Tibial nerve (tissue), 4 donors: Measurements from ENCODE around the gene YDJC. TPM values are rescaled to one million over a fixed set of nuclear protein-coding genes. Genes with fewer than 3 reads are reported as not detected.
"Not testable (repeated sequence)": the region's sequence is repeated elsewhere in the genome, so short reads cannot be mapped to it uniquely, and the experiment has no call there.

Experiments used
- DNase-seq, 2 donors: peaks; one replicate each; pipeline ENCODE4 v3.0.0-alpha.2; 2019; ENCODE audit warnings: low spot score in 2 of 2
- H3K27ac ChIP-seq, 4 donors: fragments of 200-600 bp; sonication (generic) in 3 of 4; one replicate each; pipeline ENCODE4 v1.5.1; 2017 to 2019; ENCODE audit warnings: mild to moderate bottlenecking in 1 of 4
- H3K27me3 ChIP-seq, 2 donors: fragments of 200-600 bp; sonication (generic) in 1 of 2; one replicate each; pipeline versions ENCODE4 v1.5.1 to v1.6.0; 2017 to 2019
- H3K36me3 ChIP-seq, 3 donors: fragments of 200-600 bp; sonication (generic); one replicate each; pipeline ENCODE4 v1.5.1; 2018 to 2019
- H3K4me1 ChIP-seq, 4 donors: fragments of 200-600 bp; sonication (generic) in 3 of 4; one replicate each; pipeline ENCODE4 v1.5.1; 2017 to 2019
- H3K4me3 ChIP-seq, 4 donors: fragments of 200-600 bp; sonication (generic) in 3 of 4; one replicate each; pipeline ENCODE4 v1.5.1; 2017 to 2019; ENCODE audit warnings: mild to moderate bottlenecking in 1 of 4, moderate library complexity in 1 of 4
- H3K9me3 ChIP-seq, 4 donors: fragments of 200-600 bp; sonication (generic) in 3 of 4; one replicate each; pipeline ENCODE4 v1.5.1; 2017 to 2019
- EP300 ChIP-seq, 2 donors: sonication (generic); formaldehyde crosslinking; IDR thresholded peaks; one replicate each; pipeline ENCODE4 v1.6.1; 2017; ENCODE audit warnings: antibody characterized with exemption in 2 of 2, mild to moderate bottlenecking in 1 of 2
- POLR2A ChIP-seq, 2 donors: fragments of 450-650 bp; IDR thresholded peaks; one replicate each; pipeline ENCODE4 v1.6.1; 2017; ENCODE audit warnings: antibody characterized with exemption in 2 of 2, mild to moderate bottlenecking in 2 of 2, moderate library complexity in 2 of 2
- WGBS, 2 donors: methylation state at CpG; one replicate each; pipeline ENCODE4 v1.1.5; 2018; 5-methylcytosine and 5-hydroxymethylcytosine counted together
- total RNA-seq, 4 donors: library from RNA; depleted of rRNA; stranded (reverse); fragments of >200 nt; gene quantifications; one replicate each; pipeline ENCODE4 v1.1.0, GENCODE V29; 2016
- TF ChIP-seq, protein P1 (sequence below), 5 experiments: fragments of 200-600 bp in 3 of 5; fragments of 450-650 bp in 2 of 5; sonication (generic) in 3 of 5; IDR thresholded peaks; one replicate each; pipeline ENCODE4 v1.5.1; 2016 to 2019; ENCODE audit warnings: antibody characterized with exemption in 5 of 5, mild to moderate bottlenecking in 3 of 5, moderate library complexity in 2 of 5

Gene YDJC
- total RNA-seq, 4 donors from 2014 or later, result 28.0 to 61.2 (median 36.0) TPM

DNA sequence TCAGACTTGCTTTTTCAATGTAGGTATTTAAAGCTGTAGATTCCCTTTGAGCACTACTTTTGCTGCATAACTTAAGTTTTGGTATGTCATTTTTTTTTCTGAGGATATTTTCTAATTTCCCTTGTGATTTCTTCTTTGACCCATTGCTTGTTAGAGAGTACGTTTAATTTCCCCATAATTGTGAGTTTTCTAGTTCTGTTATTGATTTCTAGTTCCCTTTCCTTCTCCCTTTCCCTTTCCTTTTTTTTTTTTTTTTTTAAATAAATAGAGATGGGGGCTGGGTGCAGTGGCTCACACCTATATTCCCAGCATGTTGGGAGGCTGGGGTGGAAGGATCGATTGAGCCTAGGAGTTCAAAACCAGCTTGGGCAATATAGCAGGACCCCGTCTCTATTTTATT lies 31.5 kb downstream of the YDJC start:
- Histone ChIP-seq H3K27ac (no peak overlapping the region), H3K4me3 (no peak overlapping the region), H3K9me3 (no peaks in the 10 kb centered on the region), H3K4me1 (peaks cover 0 to 32% (median 2%) of the 10 kb centered on the region in 4 donors), H3K36me3 (peaks cover 3 to 43% (median 6%) of the 10 kb centered on the region in 3 donors), H3K27me3 (no peaks in the 10 kb centered on the region)
- WGBS, 2 donors, result 86 to 87% methylated on average over 3 of the region's 3 CpGs
- no peak for DNase-seq
- TF ChIP-seq, protein P1, sequence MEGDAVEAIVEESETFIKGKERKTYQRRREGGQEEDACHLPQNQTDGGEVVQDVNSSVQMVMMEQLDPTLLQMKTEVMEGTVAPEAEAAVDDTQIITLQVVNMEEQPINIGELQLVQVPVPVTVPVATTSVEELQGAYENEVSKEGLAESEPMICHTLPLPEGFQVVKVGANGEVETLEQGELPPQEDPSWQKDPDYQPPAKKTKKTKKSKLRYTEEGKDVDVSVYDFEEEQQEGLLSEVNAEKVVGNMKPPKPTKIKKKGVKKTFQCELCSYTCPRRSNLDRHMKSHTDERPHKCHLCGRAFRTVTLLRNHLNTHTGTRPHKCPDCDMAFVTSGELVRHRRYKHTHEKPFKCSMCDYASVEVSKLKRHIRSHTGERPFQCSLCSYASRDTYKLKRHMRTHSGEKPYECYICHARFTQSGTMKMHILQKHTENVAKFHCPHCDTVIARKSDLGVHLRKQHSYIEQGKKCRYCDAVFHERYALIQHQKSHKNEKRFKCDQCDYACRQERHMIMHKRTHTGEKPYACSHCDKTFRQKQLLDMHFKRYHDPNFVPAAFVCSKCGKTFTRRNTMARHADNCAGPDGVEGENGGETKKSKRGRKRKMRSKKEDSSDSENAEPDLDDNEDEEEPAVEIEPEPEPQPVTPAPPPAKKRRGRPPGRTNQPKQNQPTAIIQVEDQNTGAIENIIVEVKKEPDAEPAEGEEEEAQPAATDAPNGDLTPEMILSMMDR (IDR thresholded peaks at IDR 0.05), result no peak
- no peak for TF ChIP-seq POLR2A (IDR thresholded peaks at IDR 0.05)
- no peak for TF ChIP-seq EP300 (IDR thresholded peaks at IDR 0.05)

DNA sequence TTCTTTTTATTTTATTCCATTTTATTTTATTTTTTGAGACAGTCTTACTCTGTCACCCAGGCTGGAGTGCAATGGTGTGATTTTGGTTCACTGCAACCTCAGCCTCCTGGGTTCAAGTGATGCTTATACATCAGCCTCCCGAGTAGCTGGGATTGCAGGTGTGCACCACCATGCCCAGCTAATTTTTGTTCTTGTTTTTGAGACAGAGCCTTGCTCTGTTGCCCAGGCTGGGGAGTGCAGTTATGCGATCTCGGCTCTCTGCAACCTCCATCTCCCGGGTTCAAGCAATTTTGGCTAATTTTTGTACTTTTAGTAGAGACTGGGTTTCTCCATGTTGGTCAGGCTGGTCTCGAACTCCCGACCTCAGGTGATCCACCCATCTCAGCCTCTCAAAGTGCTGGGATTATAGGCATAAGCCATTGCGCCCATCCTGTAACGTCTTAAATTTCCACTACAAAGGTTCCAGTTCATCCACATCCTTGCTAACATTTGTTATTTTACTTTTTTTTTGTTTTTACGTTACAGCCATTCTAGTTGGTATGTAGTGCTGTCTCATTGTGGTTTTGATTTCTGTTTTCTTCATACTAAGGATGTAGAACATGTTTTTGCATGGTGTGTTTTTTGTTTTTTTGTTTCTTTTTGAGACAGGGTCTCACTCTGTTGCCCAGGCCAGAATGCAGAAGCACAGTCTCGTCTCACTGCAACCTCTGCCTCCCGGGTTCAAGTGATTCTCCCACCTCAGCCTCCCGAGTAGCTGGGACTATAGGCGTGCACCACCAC lies 33.3 kb downstream of the YDJC start:
- not testable (repeated sequence) for DNase-seq, H3K27me3 ChIP-seq, H3K4me3 ChIP-seq, H3K9me3 ChIP-seq, H3K27ac ChIP-seq
- H3K4me1 ChIP-seq, result peaks cover 0 to 39% (median 6%) of the 10 kb centered on the region in 4 donors
- WGBS, 2 donors, result 94 to 95% methylated on average over 13 of the region's 13 CpGs
- H3K36me3 ChIP-seq, result peaks cover 3 to 53% (median 6%) of the 10 kb centered on the region in 3 donors

DNA sequence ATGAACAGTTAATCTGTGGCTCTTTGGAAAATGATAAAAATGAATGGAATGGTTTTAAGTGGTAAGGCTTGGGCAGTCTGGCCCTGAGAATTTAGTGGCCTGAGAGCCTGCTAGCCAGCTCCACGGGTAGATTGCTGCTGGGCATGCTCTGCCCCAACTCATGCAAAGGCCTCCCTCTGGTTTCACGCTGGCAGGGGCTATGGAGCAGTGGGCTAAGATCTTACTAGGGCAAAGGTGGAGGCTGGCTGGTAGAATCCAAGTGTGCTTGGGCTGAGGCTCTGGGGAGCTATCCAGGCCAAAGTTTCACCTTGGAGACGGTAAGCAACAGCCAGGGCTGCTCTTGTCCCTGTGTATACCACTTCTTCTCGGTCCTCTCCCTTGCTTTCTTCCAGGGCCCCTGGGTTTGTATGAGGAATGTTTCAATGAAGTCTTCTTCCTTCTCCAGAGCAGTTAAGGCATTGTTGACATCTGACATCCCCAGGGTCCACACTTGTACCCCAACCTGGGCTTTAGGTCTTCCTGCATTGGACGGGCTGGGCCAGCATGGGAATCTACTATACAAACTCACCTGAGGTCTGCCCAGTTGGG lies 34.9 kb downstream of the YDJC start:
- H3K27me3 ChIP-seq, result no peaks in the 10 kb centered on the region
- TF ChIP-seq, protein P1 (IDR thresholded peaks at IDR 0.05), result no peak
- no peak for TF ChIP-seq EP300 (IDR thresholded peaks at IDR 0.05)
- no peak for TF ChIP-seq POLR2A (IDR thresholded peaks at IDR 0.05)
- WGBS, 2 donors, result 74 to 86% methylated on average over 4 to 5 of the region's 5 CpGs
- no peak overlapping the region for H3K27ac ChIP-seq
- DNase-seq, result no peak
- H3K4me3 ChIP-seq, result no peak overlapping the region
- no peaks in the 10 kb centered on the region for H3K9me3 ChIP-seq
- H3K36me3 ChIP-seq, result peaks cover 3 to 53% (median 6%) of the 10 kb centered on the region in 3 donors
- peaks cover 0 to 53% (median 15%) of the 10 kb centered on the region in 4 donors for H3K4me1 ChIP-seq

DNA sequence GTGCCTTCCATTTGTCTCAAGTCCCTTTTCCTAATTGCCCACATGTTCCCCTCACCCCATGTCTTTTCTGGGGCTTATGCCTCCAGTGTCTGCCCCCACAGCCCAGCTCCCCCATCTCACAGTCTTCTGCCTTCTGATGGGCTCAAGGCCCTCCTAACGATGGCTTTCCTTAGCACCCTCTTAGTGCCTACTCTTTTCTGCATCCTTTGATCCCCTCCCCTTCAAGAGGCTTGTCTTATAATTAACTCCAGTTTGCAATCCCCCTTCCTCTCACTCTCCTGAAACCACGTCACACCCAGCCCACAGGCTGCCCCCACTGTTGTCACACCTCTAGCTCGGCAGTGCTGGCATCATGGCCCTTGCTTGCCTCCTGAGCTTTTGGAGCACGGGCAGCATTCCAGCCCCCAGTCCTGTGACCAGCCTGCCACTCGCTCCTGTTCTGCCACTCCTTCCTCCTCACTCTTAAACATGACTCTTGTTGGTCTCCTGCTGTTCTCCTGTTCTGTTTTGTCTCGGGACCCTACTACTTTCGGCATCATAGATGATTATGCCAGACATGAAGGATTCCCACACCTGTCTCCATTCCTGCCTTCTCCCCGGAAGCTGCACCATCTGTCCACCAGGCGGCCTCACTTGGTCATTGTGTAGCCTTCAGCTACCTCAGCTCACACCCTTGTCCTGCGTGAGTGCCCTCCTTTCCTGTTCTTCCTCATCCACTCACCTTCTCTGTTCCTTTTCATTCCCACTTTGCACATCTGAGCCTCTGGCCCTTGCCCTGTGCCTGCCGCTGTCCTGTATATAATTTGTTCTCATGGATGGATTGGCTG lies 36.2 kb downstream of the YDJC start:
- Histone ChIP-seq H3K27me3 (no peaks in the 10 kb centered on the region), H3K36me3 (peaks cover 3 to 53% (median 6%) of the 10 kb centered on the region in 3 donors), H3K9me3 (no peaks in the 10 kb centered on the region), H3K4me3 (no peak overlapping the region), H3K4me1 (peaks cover 0 to 52% (median 16%) of the 10 kb centered on the region in 4 donors), H3K27ac (no peak overlapping the region)
- DNase-seq, result no peak
- 77 to 80% methylated on average over 11 of the region's 11 CpGs for WGBS, 2 donors
- TF ChIP-seq, protein P1 (IDR thresholded peaks at IDR 0.05), result peak in 1 of 5 experiments; percentile 5
- TF ChIP-seq EP300 (IDR thresholded peaks at IDR 0.05), result no peak

DNA sequence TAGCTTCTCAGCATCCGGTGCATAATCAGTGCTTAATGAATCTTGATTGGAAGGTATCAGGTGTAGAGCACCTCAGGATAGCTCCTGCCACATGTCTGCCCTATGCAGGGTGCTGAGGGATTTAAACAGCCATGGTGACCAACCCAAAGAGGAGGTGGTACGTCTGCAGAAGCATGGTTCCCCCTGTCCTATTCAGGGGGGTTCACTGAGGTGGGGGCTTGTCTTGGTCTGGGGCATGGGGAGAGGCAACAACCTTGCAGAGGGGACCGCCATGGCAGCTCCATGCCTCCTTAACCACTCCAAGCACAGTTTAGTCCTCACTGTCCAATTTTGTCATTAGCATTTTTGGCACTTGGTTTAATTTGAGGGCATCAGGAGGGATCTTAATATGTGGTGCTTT lies 37.4 kb downstream of the YDJC start:
- H3K36me3 ChIP-seq, result peaks cover 3 to 51% (median 6%) of the 10 kb centered on the region in 3 donors
- no peaks in the 10 kb centered on the region for H3K27me3 ChIP-seq
- no peaks in the 10 kb centered on the region for H3K9me3 ChIP-seq
- no peak overlapping the region for H3K4me3 ChIP-seq
- 80 to 91% methylated on average over 3 of the region's 3 CpGs for WGBS, 2 donors
- peaks cover 0 to 64% (median 27%) of the 10 kb centered on the region in 4 donors for H3K4me1 ChIP-seq
- H3K27ac ChIP-seq, result no peak overlapping the region
- TF ChIP-seq, protein P1 (IDR thresholded peaks at IDR 0.05), result no peak
- TF ChIP-seq EP300 (IDR thresholded peaks at IDR 0.05) (no peak), POLR2A (IDR thresholded peaks at IDR 0.05) (no peak)
- DNase-seq, result no peak
